HepG2 (cell line): Measurements from ENCODE around the gene DDAH2. TPM values are rescaled to one million over a fixed set of nuclear protein-coding genes. Genes with fewer than 3 reads are reported as not detected.
A peak's percentile ranks its signal among the peaks of the same experiment; 100 is the strongest.

ENCODE experiments used
- SRSF4 ChIP-seq: fragments of 200-400 bp; formaldehyde crosslinking; IDR thresholded peaks from one replicate; pipeline ENCODE4 v1.6.1; 2018; ENCODE audit warnings: mild to moderate bottlenecking, low read depth, low read length, moderate library complexity; ENCODE audit not compliant: poor library complexity, severe bottlenecking
- ZNF720 ChIP-seq: sonication (generic); formaldehyde crosslinking; IDR thresholded peaks from 2 replicates; pipeline ENCODE4 v1.4.0; 2020; ENCODE audit warnings: missing genetic modification reagents
- ZSCAN31 ChIP-seq: sonication (generic); formaldehyde crosslinking; IDR thresholded peaks from 2 replicates; pipeline ENCODE4 v1.5.0; 2020; ENCODE audit warnings: low read depth, mild to moderate bottlenecking, missing genetic modification reagents
- polyA plus RNA-seq, 8 experiments: library from polyadenylated mRNA; depleted of rRNA in 3 of 8; stranded (reverse) in 7 of 8; unstranded in 1 of 8; fragments of >200 nt; fragmentation: Illumina TruSeq in 4 of 8; extraction: Trizol in 4 of 8; gene quantifications; 2 replicates each; pipeline versions ENCODE4 v1.2.1 to v1.2.3, GENCODE V29; 2011 to 2016; ENCODE audit warnings: low read depth in 4 of 8, missing spikeins in 1 of 8, mixed read lengths in 1 of 8; ENCODE audit not compliant: insufficient read depth in 1 of 8
- total RNA-seq, 5 experiments: library from RNA; depleted of rRNA; stranded (reverse); fragments of >200 nt; fragmentation: Illumina TruSeq; extraction: Trizol; gene quantifications; 2 replicates each; pipeline ENCODE4 v1.2.3, GENCODE V29; 2016; ENCODE audit warnings: low read depth in 1 of 5
- TF ChIP-seq, protein P1 (sequence below): sonication (generic); formaldehyde crosslinking; IDR thresholded peaks from 2 replicates; pipeline ENCODE4 v1.9.0; 2021; ENCODE audit warnings: missing genetic modification reagents, borderline replicate concordance
- TF ChIP-seq, protein P2 (sequence below): IDR thresholded peaks from 2 replicates; pipeline ENCODE4 v1.6.1; 2016; ENCODE audit warnings: low read depth, control low read depth
- TF ChIP-seq, protein P3 (sequence below): sonication (generic); formaldehyde crosslinking; IDR thresholded peaks from 2 replicates; pipeline ENCODE4 v1.5.1; 2020; ENCODE audit warnings: mild to moderate bottlenecking, missing genetic modification reagents, borderline replicate concordance
- TF ChIP-seq, protein P4 (sequence below): sonication (generic); formaldehyde crosslinking; IDR thresholded peaks from 2 replicates; pipeline ENCODE4 v1.8.0; 2022; ENCODE audit warnings: mild to moderate bottlenecking, missing genetic modification reagents, borderline replicate concordance
- TF ChIP-seq, protein P5 (sequence below): sonication (generic); formaldehyde crosslinking; IDR thresholded peaks from 2 replicates; pipeline ENCODE4 v1.8.1; 2022; ENCODE audit warnings: mild to moderate bottlenecking, missing genetic modification reagents
- TF ChIP-seq, protein P6 (sequence below): IDR thresholded peaks from 2 replicates; pipeline ENCODE4 v1.6.1; 2016; ENCODE audit warnings: low read depth
- TF ChIP-seq, protein P7 (sequence below): sonication (generic); formaldehyde crosslinking; IDR thresholded peaks from 2 replicates; pipeline ENCODE4 v1.4.0; 2020; ENCODE audit warnings: mild to moderate bottlenecking, missing genetic modification reagents

DDAH2 gene
- total and polyA plus RNA-seq, 2 of the 13 experiments (the other 11 are each of a cell fraction or from before 2014, with no cell fraction given) = 16.4 to 21.1 TPM

DNA sequence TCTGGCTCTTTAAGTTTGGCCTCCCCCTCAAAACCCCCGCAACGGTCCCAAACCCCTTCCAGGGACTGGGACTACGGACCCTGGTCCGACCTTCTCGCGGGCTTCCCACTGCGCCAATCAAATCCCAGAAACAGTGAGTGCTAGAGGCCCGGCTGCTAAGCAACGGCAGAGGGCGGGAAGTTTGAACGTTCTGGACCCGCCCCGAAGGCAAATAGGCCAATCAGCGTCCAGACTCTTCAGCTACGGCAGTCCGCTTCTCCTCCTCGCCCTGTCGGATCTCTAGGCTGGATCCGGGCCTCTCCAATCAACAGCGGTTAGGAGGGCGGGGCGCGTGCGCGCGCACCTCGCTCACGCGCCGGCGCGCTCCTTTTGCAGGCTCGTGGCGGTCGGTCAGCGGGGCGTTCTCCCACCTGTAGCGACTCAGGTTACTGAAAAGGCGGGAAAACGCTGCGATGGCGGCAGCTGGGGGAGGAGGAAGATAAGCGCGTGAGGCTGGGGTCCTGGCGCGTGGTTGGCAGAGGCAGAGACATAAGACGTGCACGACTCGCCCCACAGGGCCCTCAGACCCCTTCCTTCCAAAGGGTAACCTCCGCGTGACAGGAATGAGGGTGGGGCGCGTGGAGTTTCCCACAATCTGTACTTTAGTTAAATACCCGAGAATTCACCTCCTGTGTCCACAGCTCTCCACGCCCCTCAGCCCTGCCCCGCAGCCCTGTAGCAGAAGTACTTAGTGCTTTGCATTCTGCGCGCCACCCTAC is 10.7 kb upstream of the DDAH2 start, which contains the start of gene MSH5 (continued):
- TF ChIP-seq, protein P1, sequence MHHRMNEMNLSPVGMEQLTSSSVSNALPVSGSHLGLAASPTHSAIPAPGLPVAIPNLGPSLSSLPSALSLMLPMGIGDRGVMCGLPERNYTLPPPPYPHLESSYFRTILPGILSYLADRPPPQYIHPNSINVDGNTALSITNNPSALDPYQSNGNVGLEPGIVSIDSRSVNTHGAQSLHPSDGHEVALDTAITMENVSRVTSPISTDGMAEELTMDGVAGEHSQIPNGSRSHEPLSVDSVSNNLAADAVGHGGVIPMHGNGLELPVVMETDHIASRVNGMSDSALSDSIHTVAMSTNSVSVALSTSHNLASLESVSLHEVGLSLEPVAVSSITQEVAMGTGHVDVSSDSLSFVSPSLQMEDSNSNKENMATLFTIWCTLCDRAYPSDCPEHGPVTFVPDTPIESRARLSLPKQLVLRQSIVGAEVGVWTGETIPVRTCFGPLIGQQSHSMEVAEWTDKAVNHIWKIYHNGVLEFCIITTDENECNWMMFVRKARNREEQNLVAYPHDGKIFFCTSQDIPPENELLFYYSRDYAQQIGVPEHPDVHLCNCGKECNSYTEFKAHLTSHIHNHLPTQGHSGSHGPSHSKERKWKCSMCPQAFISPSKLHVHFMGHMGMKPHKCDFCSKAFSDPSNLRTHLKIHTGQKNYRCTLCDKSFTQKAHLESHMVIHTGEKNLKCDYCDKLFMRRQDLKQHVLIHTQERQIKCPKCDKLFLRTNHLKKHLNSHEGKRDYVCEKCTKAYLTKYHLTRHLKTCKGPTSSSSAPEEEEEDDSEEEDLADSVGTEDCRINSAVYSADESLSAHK = peak; percentile 92; the same call in 1 of the 2 replicates
- TF ChIP-seq, protein P2, sequence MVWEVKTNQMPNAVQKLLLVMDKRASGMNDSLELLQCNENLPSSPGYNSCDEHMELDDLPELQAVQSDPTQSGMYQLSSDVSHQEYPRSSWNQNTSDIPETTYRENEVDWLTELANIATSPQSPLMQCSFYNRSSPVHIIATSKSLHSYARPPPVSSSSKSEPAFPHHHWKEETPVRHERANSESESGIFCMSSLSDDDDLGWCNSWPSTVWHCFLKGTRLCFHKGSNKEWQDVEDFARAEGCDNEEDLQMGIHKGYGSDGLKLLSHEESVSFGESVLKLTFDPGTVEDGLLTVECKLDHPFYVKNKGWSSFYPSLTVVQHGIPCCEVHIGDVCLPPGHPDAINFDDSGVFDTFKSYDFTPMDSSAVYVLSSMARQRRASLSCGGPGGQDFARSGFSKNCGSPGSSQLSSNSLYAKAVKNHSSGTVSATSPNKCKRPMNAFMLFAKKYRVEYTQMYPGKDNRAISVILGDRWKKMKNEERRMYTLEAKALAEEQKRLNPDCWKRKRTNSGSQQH (CRISPR knock-in tag) = peak; percentile 91
- TF ChIP-seq ZNF720 (CRISPR knock-in tag) (no peak), SRSF4 (no peak), ZSCAN31 (CRISPR knock-in tag) (peak; percentile 94)
- TF ChIP-seq, protein P3, sequence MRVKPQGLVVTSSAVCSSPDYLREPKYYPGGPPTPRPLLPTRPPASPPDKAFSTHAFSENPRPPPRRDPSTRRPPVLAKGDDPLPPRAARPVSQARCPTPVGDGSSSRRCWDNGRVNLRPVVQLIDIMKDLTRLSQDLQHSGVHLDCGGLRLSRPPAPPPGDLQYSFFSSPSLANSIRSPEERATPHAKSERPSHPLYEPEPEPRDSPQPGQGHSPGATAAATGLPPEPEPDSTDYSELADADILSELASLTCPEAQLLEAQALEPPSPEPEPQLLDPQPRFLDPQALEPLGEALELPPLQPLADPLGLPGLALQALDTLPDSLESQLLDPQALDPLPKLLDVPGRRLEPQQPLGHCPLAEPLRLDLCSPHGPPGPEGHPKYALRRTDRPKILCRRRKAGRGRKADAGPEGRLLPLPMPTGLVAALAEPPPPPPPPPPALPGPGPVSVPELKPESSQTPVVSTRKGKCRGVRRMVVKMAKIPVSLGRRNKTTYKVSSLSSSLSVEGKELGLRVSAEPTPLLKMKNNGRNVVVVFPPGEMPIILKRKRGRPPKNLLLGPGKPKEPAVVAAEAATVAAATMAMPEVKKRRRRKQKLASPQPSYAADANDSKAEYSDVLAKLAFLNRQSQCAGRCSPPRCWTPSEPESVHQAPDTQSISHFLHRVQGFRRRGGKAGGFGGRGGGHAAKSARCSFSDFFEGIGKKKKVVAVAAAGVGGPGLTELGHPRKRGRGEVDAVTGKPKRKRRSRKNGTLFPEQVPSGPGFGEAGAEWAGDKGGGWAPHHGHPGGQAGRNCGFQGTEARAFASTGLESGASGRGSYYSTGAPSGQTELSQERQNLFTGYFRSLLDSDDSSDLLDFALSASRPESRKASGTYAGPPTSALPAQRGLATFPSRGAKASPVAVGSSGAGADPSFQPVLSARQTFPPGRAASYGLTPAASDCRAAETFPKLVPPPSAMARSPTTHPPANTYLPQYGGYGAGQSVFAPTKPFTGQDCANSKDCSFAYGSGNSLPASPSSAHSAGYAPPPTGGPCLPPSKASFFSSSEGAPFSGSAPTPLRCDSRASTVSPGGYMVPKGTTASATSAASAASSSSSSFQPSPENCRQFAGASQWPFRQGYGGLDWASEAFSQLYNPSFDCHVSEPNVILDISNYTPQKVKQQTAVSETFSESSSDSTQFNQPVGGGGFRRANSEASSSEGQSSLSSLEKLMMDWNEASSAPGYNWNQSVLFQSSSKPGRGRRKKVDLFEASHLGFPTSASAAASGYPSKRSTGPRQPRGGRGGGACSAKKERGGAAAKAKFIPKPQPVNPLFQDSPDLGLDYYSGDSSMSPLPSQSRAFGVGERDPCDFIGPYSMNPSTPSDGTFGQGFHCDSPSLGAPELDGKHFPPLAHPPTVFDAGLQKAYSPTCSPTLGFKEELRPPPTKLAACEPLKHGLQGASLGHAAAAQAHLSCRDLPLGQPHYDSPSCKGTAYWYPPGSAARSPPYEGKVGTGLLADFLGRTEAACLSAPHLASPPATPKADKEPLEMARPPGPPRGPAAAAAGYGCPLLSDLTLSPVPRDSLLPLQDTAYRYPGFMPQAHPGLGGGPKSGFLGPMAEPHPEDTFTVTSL (CRISPR knock-in tag) = peak; percentile 68; the same call in 1 of the 2 replicates
- TF ChIP-seq, protein P4, sequence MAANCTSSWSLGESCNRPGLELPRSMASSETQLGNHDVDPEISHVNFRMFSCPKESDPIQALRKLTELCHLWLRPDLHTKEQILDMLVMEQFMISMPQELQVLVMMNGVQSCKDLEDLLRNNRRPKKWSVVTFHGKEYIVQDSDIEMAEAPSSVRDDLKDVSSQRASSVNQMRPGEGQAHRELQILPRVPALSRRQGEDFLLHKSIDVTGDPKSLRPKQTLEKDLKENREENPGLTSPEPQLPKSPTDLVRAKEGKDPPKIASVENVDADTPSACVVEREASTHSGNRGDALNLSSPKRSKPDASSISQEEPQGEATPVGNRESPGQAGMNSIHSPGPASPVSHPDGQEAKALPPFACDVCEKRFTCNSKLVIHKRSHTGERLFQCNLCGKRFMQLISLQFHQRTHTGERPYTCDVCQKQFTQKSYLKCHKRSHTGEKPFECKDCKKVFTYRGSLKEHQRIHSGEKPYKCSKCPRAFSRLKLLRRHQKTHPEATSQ (CRISPR knock-in tag) = peak; percentile 98
- TF ChIP-seq, protein P5, sequence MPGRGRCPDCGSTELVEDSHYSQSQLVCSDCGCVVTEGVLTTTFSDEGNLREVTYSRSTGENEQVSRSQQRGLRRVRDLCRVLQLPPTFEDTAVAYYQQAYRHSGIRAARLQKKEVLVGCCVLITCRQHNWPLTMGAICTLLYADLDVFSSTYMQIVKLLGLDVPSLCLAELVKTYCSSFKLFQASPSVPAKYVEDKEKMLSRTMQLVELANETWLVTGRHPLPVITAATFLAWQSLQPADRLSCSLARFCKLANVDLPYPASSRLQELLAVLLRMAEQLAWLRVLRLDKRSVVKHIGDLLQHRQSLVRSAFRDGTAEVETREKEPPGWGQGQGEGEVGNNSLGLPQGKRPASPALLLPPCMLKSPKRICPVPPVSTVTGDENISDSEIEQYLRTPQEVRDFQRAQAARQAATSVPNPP (CRISPR knock-in tag) = peak; percentile 97
- TF ChIP-seq, protein P6, sequence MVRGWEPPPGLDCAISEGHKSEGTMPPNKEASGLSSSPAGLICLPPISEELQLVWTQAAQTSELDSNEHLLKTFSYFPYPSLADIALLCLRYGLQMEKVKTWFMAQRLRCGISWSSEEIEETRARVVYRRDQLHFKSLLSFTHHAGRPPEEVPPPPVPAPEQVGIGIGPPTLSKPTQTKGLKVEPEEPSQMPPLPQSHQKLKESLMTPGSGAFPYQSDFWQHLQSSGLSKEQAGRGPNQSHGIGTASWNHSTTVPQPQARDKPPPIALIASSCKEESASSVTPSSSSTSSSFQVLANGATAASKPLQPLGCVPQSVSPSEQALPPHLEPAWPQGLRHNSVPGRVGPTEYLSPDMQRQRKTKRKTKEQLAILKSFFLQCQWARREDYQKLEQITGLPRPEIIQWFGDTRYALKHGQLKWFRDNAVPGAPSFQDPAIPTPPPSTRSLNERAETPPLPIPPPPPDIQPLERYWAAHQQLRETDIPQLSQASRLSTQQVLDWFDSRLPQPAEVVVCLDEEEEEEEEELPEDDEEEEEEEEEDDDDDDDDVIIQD (CRISPR knock-in tag) = peak; percentile 75
- TF ChIP-seq, protein P7, sequence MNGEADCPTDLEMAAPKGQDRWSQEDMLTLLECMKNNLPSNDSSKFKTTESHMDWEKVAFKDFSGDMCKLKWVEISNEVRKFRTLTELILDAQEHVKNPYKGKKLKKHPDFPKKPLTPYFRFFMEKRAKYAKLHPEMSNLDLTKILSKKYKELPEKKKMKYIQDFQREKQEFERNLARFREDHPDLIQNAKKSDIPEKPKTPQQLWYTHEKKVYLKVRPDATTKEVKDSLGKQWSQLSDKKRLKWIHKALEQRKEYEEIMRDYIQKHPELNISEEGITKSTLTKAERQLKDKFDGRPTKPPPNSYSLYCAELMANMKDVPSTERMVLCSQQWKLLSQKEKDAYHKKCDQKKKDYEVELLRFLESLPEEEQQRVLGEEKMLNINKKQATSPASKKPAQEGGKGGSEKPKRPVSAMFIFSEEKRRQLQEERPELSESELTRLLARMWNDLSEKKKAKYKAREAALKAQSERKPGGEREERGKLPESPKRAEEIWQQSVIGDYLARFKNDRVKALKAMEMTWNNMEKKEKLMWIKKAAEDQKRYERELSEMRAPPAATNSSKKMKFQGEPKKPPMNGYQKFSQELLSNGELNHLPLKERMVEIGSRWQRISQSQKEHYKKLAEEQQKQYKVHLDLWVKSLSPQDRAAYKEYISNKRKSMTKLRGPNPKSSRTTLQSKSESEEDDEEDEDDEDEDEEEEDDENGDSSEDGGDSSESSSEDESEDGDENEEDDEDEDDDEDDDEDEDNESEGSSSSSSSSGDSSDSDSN (CRISPR knock-in tag) = no peak; the same call in 1 of the 2 replicates
